ENCODE data around the gene ASIC4.

The ASIC4 gene

DNA sequence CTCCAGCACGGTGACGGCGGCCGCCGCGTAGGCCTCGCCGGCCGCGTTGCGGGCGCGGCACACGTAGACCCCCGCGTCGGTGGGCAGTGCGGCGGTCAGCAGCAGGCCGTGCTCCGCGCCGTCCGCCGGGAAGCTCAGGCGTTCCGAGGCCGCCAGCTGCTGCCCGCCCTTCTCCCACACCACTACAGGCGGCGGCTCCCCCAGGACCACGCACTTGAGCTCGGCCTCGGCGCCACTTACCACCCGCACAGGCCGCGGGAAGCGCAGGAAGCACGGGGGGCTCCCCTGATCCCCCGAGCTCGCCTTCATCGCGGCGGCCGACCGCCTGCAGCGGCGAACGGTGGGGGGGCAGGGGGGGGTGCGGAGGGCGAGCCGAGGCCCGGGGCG is 56.6 kb downstream of the ASIC4 start:
- Histone ChIP-seq H3K9me3 (ENCODE audit: control insufficient read depth, insufficient read depth, low read length) (no peaks in the 10 kb centered on the region), H3K9ac (ENCODE audit: low read depth, low read length) (peak overlapping the region; percentile 76), H3K4me1 (ENCODE audit: insufficient read depth, low read length) (peaks cover 29% of the 10 kb centered on the region)

DNA sequence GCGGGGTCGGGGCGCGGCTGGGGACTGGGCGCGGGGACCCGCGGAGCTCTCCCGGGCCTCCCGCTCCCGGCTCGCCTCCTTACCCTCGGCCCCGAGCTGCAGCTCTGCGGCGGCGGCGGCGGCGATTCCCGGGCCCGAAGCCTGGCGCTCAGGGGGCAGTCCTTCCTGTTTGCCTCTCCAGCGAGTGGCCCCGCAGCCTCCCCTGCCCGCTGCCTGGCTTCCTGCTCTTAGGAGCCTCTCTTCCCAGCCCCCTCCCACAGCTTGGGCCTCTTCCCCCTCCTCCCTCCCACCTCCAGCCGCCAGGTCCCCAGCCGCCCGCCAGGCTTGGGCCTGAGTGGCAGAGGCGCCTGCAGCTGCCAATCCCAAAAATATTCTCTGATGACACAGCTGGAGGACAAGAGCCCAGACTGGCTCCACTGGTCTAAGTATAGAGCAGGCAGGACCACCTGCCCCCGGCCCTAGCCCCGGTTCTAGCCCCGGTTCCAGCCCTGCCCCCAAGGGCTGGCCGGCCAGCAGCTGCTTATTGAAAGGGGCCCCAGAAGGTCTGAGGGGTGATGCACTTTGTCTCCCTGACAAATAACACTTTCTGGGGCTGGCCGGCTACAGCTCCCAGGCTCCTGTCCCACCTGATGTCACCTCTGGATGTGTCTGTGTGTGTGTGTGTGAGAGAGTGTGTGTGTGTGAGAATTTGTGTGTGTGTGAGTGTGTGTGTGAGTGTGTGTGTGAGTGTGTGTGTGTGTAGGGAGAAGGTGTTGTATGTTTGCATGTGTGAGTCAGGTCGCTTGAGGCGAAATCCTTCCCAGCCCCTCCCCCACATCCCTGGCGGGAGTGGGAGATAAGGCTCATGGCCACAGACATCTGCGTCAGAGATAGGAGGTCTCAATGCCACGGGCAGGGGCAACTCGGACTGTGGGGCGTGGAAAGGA is 57.3 kb downstream of the ASIC4 start, which contains the start of gene OBSL1:
TSS of gene OBSL1 (minus strand) at position 229 of the 926 bp plus-strand sequence. CDS start 307 bp downstream, outside the sequence.
- Histone ChIP-seq H3K9me3 (ENCODE audit: control insufficient read depth, insufficient read depth, low read length) (no peaks in the 10 kb centered on the region), H3K4me1 (ENCODE audit: insufficient read depth, low read length) (peaks cover 30% of the 10 kb centered on the region), H3K9ac (ENCODE audit: low read depth, low read length) (peak within 1 kb of the TSS; percentile 76), H3K36me3 (ENCODE audit: insufficient read depth, low read length) (peaks cover 4% of the 10 kb centered on the region; the same call in 1 of the 2 replicates)

More for the DNA sequence above, 56.6 kb downstream of the ASIC4 start:
- H3K36me3 ChIP-seq (ENCODE audit: insufficient read depth, low read length), result peaks cover 4% of the 10 kb centered on the region; the same call in 1 of the 2 replicates

DNA sequence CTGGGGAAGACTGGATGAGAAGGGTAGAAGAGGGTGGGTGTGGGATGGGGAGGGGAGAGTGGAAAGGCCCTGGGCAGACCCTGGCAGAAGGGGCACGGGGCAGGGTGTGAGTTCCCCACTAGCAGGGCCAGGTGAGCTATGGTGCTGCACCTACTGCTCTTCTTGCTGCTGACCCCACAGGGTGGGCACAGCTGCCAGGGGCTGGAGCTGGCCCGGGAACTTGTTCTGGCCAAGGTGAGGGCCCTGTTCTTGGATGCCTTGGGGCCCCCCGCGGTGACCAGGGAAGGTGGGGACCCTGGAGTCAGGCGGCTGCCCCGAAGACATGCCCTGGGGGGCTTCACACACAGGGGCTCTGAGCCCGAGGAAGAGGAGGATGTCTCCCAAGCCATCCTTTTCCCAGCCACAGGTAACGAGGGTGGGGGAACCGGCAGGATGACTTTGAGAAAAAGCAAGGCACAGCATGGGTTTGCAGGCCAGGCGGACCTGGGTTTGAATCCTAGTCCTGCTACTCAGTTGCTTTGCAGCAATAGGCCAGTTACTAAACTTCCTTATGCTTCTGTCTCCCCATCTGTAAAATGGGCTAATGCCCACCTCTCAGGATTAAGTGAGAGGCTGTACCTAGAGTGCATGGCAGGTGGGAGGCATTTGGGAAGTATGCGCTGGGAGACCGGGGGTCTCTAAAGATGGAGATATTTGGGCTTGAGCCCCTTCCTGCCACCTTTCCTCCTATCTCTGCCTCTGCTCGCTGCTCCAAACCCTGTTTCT is 58.1 kb downstream of the ASIC4 start, which contains the start of gene INHA:
TSS of gene INHA (plus strand) at position 74 of the 765 bp plus-strand sequence. CDS start at position 139, 65 bp downstream.
- Histone ChIP-seq H3K36me3 (ENCODE audit: insufficient read depth, low read length) (peaks cover 4% of the 10 kb centered on the region; the same call in 1 of the 2 replicates), H3K9me3 (ENCODE audit: control insufficient read depth, insufficient read depth, low read length) (no peaks in the 10 kb centered on the region), H3K4me1 (ENCODE audit: insufficient read depth, low read length) (peaks cover 38% of the 10 kb centered on the region), H3K9ac (ENCODE audit: low read depth, low read length) (peak within 1 kb of the TSS; percentile 72)

DNA sequence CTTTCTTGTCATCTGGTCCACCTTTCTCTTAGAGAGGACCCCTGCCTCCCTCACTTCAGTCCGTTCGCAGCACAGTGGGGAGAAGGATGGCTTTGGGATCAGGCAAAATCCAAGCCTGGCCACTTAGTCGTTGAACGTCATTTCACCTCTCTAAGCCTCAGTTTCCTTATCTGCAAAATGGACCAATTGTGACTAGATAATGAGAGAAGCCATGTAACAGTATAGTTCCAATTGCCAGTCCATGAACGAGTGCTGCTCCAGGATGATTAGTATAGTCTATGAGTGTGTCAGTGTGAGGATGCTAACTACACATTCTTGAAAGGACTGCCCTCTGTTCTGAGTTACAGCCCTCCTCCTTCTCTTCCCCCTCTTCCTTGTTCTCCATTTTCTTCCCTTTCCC is 58.9 kb downstream of the ASIC4 start:
- peaks cover 44% of the 10 kb centered on the region for H3K4me1 ChIP-seq (ENCODE audit: insufficient read depth, low read length)
- H3K9me3 ChIP-seq (ENCODE audit: control insufficient read depth, insufficient read depth, low read length), result no peaks in the 10 kb centered on the region
- no peak overlapping the region for H3K9ac ChIP-seq (ENCODE audit: low read depth, low read length)
- peaks cover 4% of the 10 kb centered on the region; the same call in 1 of the 2 replicates for H3K36me3 ChIP-seq (ENCODE audit: insufficient read depth, low read length)

DNA sequence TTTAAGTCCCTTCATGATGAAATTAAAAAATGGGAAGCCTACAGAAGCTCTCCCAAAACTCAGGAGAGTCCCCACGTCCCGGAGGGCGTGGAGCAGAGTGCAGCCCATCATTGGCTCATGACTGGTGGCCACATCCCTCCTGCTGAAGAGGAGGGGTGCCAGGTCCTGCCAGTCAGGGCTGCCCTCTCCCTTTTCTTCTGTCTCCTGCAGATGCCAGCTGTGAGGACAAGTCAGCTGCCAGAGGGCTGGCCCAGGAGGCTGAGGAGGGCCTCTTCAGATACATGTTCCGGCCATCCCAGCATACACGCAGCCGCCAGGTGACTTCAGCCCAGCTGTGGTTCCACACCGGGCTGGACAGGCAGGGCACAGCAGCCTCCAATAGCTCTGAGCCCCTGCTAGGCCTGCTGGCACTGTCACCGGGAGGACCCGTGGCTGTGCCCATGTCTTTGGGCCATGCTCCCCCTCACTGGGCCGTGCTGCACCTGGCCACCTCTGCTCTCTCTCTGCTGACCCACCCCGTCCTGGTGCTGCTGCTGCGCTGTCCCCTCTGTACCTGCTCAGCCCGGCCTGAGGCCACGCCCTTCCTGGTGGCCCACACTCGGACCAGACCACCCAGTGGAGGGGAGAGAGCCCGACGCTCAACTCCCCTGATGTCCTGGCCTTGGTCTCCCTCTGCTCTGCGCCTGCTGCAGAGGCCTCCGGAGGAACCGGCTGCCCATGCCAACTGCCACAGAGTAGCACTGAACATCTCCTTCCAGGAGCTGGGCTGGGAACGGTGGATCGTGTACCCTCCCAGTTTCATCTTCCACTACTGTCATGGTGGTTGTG is 60.4 kb downstream of the ASIC4 start:
- Histone ChIP-seq H3K36me3 (ENCODE audit: insufficient read depth, low read length) (no peaks in the 10 kb centered on the region), H3K9me3 (ENCODE audit: control insufficient read depth, insufficient read depth, low read length) (no peaks in the 10 kb centered on the region), H3K9ac (ENCODE audit: low read depth, low read length) (no peak overlapping the region), H3K4me1 (ENCODE audit: insufficient read depth, low read length) (peaks cover 48% of the 10 kb centered on the region)

DNA sequence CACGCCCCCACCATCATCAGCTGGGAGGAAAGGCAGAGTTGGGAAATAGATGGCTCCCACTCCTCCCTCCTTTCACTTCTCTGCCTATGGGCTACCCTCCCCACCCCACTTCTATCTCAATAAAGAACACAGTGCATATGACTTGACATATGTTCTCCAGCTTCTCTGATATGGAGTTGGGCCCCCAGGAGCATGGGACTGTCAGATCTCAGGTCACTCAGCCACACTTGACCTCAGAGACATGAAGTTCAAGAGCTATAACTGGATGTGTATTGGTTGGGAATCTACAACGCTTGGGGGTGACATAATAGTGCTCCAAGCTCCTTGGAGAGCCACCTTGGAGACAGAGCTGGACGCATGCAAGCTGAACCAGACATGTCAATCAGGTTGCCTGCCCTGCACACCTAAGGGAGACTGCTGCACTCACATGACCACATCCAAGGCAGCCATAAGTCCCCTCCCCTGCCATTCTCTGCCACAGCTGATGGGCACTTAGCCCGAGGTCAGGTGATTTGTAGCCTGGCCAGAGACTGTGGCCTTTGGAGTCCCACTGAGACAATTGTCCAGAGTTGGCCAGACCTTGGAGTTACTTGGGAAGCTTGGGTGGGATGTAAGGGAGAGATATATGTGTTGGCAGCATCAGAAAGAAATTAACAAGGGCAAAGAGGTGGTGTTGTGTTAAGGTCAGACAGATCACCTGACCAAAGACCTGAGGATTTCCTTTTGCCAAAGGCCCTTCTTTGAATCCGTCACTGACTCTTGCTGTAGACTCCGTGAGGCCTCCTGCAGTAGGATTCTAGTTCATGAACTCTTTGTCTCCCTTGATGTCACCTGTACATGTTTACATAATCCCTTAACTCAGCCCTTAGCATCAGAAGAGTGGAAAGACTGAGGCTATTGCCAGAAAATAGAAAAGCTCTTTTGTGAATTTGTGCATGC is 61.6 kb downstream of the ASIC4 start:
- H3K9me3 ChIP-seq (ENCODE audit: control insufficient read depth, insufficient read depth, low read length), result no peaks in the 10 kb centered on the region
- peaks cover 47% of the 10 kb centered on the region for H3K4me1 ChIP-seq (ENCODE audit: insufficient read depth, low read length)
- no peaks in the 10 kb centered on the region for H3K36me3 ChIP-seq (ENCODE audit: insufficient read depth, low read length)
- no peak overlapping the region for H3K9ac ChIP-seq (ENCODE audit: low read depth, low read length)

DNA sequence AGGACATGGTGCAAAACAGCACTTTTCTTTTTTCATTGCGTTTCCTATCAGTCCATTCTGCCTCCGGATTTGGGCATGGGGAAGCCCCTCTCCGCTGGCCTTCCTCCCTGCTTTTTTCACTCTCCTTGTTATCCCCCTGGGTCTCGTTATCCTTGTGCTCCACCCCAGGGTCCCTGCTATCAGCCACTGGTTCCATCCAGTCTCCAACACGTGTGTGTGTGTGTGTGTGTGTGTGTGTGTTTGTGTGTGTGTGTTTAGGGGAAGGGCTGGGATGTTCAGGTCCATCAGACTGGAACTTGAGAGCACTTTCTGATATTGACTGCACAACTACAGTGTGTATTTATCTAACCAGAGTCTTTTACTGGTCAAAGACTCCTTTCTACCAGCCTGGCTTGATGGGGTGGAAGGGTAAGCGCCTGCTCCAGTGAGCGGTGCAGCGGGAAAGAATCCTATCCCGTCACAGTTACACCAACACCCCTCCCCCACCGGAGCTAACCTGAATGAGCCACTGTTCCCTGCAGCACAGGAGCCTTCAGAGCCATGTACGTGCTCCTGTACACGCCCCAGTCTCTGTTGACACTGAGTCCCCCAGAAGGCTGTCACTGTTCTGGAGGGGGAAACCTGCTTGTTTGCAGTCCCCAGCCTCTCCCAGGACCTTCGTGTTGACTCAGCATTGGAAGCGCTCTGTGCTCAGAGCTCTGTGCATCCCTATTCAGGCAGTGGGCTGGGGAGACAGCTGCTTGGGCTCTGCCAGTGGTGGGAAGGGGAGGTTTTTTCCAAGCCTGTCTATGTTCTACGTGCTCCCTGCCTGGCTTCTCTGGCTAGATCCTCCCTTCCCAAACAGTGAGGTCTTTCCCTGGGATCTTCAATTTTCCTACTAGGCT is 62.5 kb downstream of the ASIC4 start:
- Histone ChIP-seq H3K4me1 (ENCODE audit: insufficient read depth, low read length) (peaks cover 46% of the 10 kb centered on the region), H3K9ac (ENCODE audit: low read depth, low read length) (peak overlapping the region; percentile 30; the same call in 1 of the 2 replicates), H3K9me3 (ENCODE audit: control insufficient read depth, insufficient read depth, low read length) (no peaks in the 10 kb centered on the region), H3K36me3 (ENCODE audit: insufficient read depth, low read length) (no peaks in the 10 kb centered on the region)

DNA sequence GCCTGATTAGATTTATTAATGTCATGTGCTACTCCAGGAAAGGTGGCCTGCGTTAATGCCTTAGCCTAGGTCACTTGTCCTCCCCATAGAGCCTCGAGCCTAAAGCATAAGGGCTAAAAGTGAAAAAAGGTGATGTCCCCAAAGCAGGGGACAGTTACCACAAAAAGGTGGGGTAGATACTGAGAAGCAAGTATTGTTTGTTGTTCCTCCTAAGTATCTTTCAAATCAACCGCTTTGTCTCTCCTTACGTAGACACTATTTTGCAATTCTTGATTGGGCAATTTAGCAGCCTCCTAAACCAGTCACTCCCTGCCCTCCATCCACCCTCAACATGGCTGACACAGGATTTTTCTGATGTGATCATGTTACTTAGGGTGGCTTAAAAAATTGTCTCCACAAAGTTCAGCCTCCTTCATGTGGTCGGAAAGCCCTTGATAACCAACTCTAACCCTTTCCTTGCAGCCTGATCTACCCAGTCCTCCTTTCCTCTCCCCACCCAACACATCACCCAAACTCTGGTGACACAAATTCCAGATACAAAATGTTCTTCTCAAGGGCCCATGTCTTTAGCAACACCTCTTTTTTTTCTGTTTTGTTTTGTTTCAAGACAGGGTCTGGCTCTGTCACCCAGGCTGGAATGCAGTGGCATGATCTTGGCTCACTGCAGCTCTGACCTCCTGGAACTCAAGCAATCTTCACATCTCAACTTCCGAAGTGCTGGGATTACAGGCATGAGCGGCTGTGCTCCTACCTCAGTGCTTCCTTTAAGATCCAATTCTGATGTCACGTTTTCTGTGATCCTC is 64.7 kb downstream of the ASIC4 start:
- Histone ChIP-seq H3K9ac (ENCODE audit: low read depth, low read length) (no peak overlapping the region), H3K4me1 (ENCODE audit: insufficient read depth, low read length) (peaks cover 30% of the 10 kb centered on the region), H3K36me3 (ENCODE audit: insufficient read depth, low read length) (no peaks in the 10 kb centered on the region), H3K9me3 (ENCODE audit: control insufficient read depth, insufficient read depth, low read length) (no peaks in the 10 kb centered on the region)

DNA sequence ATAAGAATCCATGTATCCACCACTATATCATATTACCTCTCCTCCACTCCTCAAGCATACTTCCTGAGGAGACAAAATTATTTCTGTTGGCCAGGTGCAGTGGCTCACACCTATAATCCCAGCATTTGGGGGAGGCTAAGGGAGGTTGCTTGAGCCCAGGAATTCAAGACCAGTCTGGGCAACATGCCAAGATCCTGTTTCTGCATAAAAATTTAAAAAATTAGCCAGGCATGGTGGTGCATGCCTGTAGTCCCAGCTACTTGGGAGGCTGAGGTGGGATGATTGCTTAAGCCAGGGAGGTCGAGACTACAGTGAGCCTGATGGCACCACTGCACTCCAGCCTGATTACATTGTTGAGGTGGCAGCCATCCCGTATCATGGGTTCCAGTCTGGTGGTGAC is 67.1 kb downstream of the ASIC4 start:
- H3K9me3 ChIP-seq (ENCODE audit: control insufficient read depth, insufficient read depth, low read length), result no peaks in the 10 kb centered on the region
- H3K9ac ChIP-seq (ENCODE audit: low read depth, low read length), result no peak overlapping the region
- H3K4me1 ChIP-seq (ENCODE audit: insufficient read depth, low read length), result peaks cover 25% of the 10 kb centered on the region
- no peaks in the 10 kb centered on the region for H3K36me3 ChIP-seq (ENCODE audit: insufficient read depth, low read length)
